ENCODE data around the gene LCP1. TPM values are rescaled to one million over a fixed set of nuclear protein-coding genes. Genes with fewer than 3 reads are reported as not detected.

The LCP1 gene
- total RNA-seq, 1 experiment from 2014 or later, result 1.5 TPM

- CTCF ChIA-PET, result no interaction called here
- POLR2A ChIA-PET, result no interaction called here
- BruUV-seq (replicated peaks), result no TSS peak
- in situ Hi-C loops (cut with HindIII; ENCODE audit: low pct_unique_long_range_greater_than_20kb, low sequenced_read_pairs) (no loop called here), intact Hi-C loops (cut with micrococcal nuclease; ENCODE audit: unreplicated experiment) (no loop called here)
- no peak for ATAC-seq
- Histone ChIP-seq H3K27ac (ENCODE audit: low read length) (no peak overlapping the region), H3K36me3 (ENCODE audit: control insufficient read depth, insufficient read depth, low read length) (no peaks in the 10 kb centered on the region), H3K27me3 (ENCODE audit: control insufficient read depth, insufficient read depth, low read length) (peaks cover 2% of the 10 kb centered on the region; the same call in 1 of the 2 replicates), H3K9me3 (ENCODE audit: control insufficient read depth, insufficient read depth, low read depth, low read length) (no peaks in the 10 kb centered on the region), H3K4me3 (ENCODE audit: low read depth in 2 of 2, low read length in 2 of 2) (no peak overlapping the region), H3K4me1 (ENCODE audit: control insufficient read depth, insufficient read depth, low read length) (no peaks in the 10 kb centered on the region)
- TF ChIP-seq SIN3A (IDR thresholded peaks at IDR 0.05; ENCODE audit: borderline replicate concordance, insufficient read depth, low read depth, low read length), result no peak
- no peak for TF ChIP-seq TCF7L2 (IDR thresholded peaks at IDR 0.05; ENCODE audit: low read depth, low read length)
- TF ChIP-seq, protein P1, sequence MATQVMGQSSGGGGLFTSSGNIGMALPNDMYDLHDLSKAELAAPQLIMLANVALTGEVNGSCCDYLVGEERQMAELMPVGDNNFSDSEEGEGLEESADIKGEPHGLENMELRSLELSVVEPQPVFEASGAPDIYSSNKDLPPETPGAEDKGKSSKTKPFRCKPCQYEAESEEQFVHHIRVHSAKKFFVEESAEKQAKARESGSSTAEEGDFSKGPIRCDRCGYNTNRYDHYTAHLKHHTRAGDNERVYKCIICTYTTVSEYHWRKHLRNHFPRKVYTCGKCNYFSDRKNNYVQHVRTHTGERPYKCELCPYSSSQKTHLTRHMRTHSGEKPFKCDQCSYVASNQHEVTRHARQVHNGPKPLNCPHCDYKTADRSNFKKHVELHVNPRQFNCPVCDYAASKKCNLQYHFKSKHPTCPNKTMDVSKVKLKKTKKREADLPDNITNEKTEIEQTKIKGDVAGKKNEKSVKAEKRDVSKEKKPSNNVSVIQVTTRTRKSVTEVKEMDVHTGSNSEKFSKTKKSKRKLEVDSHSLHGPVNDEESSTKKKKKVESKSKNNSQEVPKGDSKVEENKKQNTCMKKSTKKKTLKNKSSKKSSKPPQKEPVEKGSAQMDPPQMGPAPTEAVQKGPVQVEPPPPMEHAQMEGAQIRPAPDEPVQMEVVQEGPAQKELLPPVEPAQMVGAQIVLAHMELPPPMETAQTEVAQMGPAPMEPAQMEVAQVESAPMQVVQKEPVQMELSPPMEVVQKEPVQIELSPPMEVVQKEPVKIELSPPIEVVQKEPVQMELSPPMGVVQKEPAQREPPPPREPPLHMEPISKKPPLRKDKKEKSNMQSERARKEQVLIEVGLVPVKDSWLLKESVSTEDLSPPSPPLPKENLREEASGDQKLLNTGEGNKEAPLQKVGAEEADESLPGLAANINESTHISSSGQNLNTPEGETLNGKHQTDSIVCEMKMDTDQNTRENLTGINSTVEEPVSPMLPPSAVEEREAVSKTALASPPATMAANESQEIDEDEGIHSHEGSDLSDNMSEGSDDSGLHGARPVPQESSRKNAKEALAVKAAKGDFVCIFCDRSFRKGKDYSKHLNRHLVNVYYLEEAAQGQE (IDR thresholded peaks at IDR 0.05; ENCODE audit: insufficient read depth in 1 of 2, low read depth in 2 of 2, low read length in 1 of 2), result no peak
- TF ChIP-seq, protein P2, sequence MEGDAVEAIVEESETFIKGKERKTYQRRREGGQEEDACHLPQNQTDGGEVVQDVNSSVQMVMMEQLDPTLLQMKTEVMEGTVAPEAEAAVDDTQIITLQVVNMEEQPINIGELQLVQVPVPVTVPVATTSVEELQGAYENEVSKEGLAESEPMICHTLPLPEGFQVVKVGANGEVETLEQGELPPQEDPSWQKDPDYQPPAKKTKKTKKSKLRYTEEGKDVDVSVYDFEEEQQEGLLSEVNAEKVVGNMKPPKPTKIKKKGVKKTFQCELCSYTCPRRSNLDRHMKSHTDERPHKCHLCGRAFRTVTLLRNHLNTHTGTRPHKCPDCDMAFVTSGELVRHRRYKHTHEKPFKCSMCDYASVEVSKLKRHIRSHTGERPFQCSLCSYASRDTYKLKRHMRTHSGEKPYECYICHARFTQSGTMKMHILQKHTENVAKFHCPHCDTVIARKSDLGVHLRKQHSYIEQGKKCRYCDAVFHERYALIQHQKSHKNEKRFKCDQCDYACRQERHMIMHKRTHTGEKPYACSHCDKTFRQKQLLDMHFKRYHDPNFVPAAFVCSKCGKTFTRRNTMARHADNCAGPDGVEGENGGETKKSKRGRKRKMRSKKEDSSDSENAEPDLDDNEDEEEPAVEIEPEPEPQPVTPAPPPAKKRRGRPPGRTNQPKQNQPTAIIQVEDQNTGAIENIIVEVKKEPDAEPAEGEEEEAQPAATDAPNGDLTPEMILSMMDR (IDR thresholded peaks at IDR 0.05), result no peak
- TF ChIP-seq POLR2AphosphoS5 (IDR thresholded peaks at IDR 0.05; ENCODE audit: low read depth, low read length), result no peak
- DNase-seq (ENCODE audit: low read depth, low spot score), result no peak
Observed at GRCh38 chr13:46207828-46208227, 25.9 kb upstream of the LCP1 start.

DNA sequence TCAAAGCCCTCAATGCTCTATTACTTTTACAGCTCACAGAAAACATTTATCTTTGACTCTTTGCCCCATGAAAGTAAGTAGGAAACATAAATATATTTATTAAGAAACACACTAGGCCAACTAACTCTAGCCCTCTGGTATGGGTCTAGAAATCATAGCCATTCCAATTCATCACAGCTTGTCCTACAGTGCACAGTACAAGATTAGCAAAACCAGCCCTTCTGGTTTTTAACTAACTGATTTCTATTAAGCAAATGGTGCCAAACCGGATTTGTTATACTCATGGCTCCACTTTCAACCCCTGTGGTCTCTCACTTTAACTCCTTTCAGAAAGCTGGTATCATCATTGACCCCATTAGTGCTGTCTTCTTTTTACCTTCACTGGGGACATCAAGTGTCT is 24.2 kb upstream of the LCP1 start:
- Histone ChIP-seq H3K9me3 (ENCODE audit: control insufficient read depth, insufficient read depth, low read depth, low read length) (no peaks in the 10 kb centered on the region), H3K27ac (ENCODE audit: low read length) (no peak overlapping the region), H3K4me1 (ENCODE audit: control insufficient read depth, insufficient read depth, low read length) (no peaks in the 10 kb centered on the region), H3K36me3 (ENCODE audit: control insufficient read depth, insufficient read depth, low read length) (no peaks in the 10 kb centered on the region), H3K27me3 (ENCODE audit: control insufficient read depth, insufficient read depth, low read length) (peaks cover 2% of the 10 kb centered on the region; the same call in 1 of the 2 replicates), H3K4me3 (ENCODE audit: low read depth in 2 of 2, low read length in 2 of 2) (no peak overlapping the region)
- no peak for ATAC-seq
- TF ChIP-seq, protein P2 (IDR thresholded peaks at IDR 0.05), result no peak
- TF ChIP-seq TCF7L2 (IDR thresholded peaks at IDR 0.05; ENCODE audit: low read depth, low read length) (no peak), SIN3A (IDR thresholded peaks at IDR 0.05; ENCODE audit: borderline replicate concordance, insufficient read depth, low read depth, low read length) (no peak), POLR2AphosphoS5 (IDR thresholded peaks at IDR 0.05; ENCODE audit: low read depth, low read length) (no peak)
- TF ChIP-seq, protein P1 (IDR thresholded peaks at IDR 0.05; ENCODE audit: insufficient read depth in 1 of 2, low read depth in 2 of 2, low read length in 1 of 2), result no peak
- DNase-seq (ENCODE audit: low read depth, low spot score), result no peak
- in situ Hi-C loops (cut with HindIII; ENCODE audit: low pct_unique_long_range_greater_than_20kb, low sequenced_read_pairs), result no loop called here
- ChIA-PET CTCF (no interaction called here), POLR2A (no interaction called here)
- intact Hi-C loops (cut with micrococcal nuclease; ENCODE audit: unreplicated experiment), result no loop called here
- no TSS peak for BruUV-seq (replicated peaks)

Data from Panc1 (cell line).